ENCODE results near the gene FAM124B.
"Not testable (repeated sequence)": the region's sequence is repeated elsewhere in the genome, so short reads cannot be mapped to it uniquely, and the experiment has no call there.

FAM124B gene

GRCh38 chr2:224395620-224396390, 6.1 kb downstream of the FAM124B start:
- TF ChIP-seq CTCF (IDR thresholded peaks at IDR 0.05) = no peak
- TF ChIP-seq ZFX (IDR thresholded peaks at IDR 0.05; ENCODE audit: borderline replicate concordance) = no peak

GRCh38 chr2:224393157-224393872, 8.6 kb downstream of the FAM124B start:
- TF ChIP-seq CTCF (IDR thresholded peaks at IDR 0.05) (no peak), ZFX (IDR thresholded peaks at IDR 0.05; ENCODE audit: borderline replicate concordance) (no peak)
- no peak overlapping the region for H3K27ac ChIP-seq

More at GRCh38 chr2:224395620-224396390, 6.1 kb downstream of the FAM124B start:
- no peak overlapping the region for H3K27ac ChIP-seq

GRCh38 chr2:224392545-224392944, 9.4 kb downstream of the FAM124B start:
- H3K27ac ChIP-seq = no peak overlapping the region
- TF ChIP-seq CTCF (IDR thresholded peaks at IDR 0.05) (no peak), ZFX (IDR thresholded peaks at IDR 0.05; ENCODE audit: borderline replicate concordance) (no peak)

GRCh38 chr2:224389317-224389716, 12.6 kb downstream of the FAM124B start:
- TF ChIP-seq ZFX (IDR thresholded peaks at IDR 0.05; ENCODE audit: borderline replicate concordance) = no peak
- no peak for TF ChIP-seq CTCF (IDR thresholded peaks at IDR 0.05)
- H3K27ac ChIP-seq = no peak overlapping the region

- TF ChIP-seq CTCF (IDR thresholded peaks at IDR 0.05) = no peak
- no peak for TF ChIP-seq ZFX (IDR thresholded peaks at IDR 0.05; ENCODE audit: borderline replicate concordance)
- H3K27ac ChIP-seq = no peak overlapping the region
These were observed 15.0 kb downstream of the FAM124B start for GRCh38 chr2:224386876-224387275.

GRCh38 chr2:224382973-224383555, 18.8 kb downstream of the FAM124B start:
- no peak for TF ChIP-seq CTCF (IDR thresholded peaks at IDR 0.05)
- TF ChIP-seq ZFX (IDR thresholded peaks at IDR 0.05; ENCODE audit: borderline replicate concordance) = no peak
- H3K27ac ChIP-seq = no peak overlapping the region

- not testable (repeated sequence) for H3K27ac ChIP-seq
These were observed 19.6 kb downstream of the FAM124B start for GRCh38 chr2:224382280-224382647.

Measured in 22Rv1 (cell line).